ENCODE measurements around the gene MTMR12. TPM values are rescaled to one million over a fixed set of nuclear protein-coding genes. Genes with fewer than 3 reads are reported as not detected.
A peak's percentile ranks its signal among the peaks of the same experiment; 100 is the strongest.
"Not testable (repeated sequence)": the region's sequence is repeated elsewhere in the genome, so short reads cannot be mapped to it uniquely, and the experiment has no call there.

MTMR12 gene
- total RNA-seq, 1 experiment from 2014 or later, result 19.5 TPM

GRCh38 chr5:32330126-32330971 lies 17.6 kb upstream of the MTMR12 start:
- in situ Hi-C loops (cut with HindIII; ENCODE audit: low pct_unique_long_range_greater_than_20kb, low sequenced_read_pairs), result no loop called here
- DNase-seq (ENCODE audit: low read depth, low spot score), result no peak

- in situ Hi-C loops (cut with HindIII; ENCODE audit: low pct_unique_long_range_greater_than_20kb, low sequenced_read_pairs), result no loop called here
- DNase-seq (ENCODE audit: low read depth, low spot score), result peak; percentile 91
Observed at GRCh38 chr5:32329395-32329834, 16.7 kb upstream of the MTMR12 start.

GRCh38 chr5:32326216-32326772 lies 13.6 kb upstream of the MTMR12 start:
- in situ Hi-C loops (cut with HindIII; ENCODE audit: low pct_unique_long_range_greater_than_20kb, low sequenced_read_pairs), result no loop called here
- DNase-seq (ENCODE audit: low read depth, low spot score), result no peak

GRCh38 chr5:32325616-32326015 lies 12.9 kb upstream of the MTMR12 start:
- no peak for DNase-seq (ENCODE audit: low read depth, low spot score)
- in situ Hi-C loops (cut with HindIII; ENCODE audit: low pct_unique_long_range_greater_than_20kb, low sequenced_read_pairs), result no loop called here

GRCh38 chr5:32325062-32325461 lies 12.3 kb upstream of the MTMR12 start:
- DNase-seq (ENCODE audit: low read depth, low spot score), result no peak
- in situ Hi-C loops (cut with HindIII; ENCODE audit: low pct_unique_long_range_greater_than_20kb, low sequenced_read_pairs), result no loop called here

GRCh38 chr5:32323741-32324140 lies 11.0 kb upstream of the MTMR12 start:
- no peak for DNase-seq (ENCODE audit: low read depth, low spot score)
- in situ Hi-C loops (cut with HindIII; ENCODE audit: low pct_unique_long_range_greater_than_20kb, low sequenced_read_pairs), result no loop called here

GRCh38 chr5:32322882-32323281 lies 10.1 kb upstream of the MTMR12 start:
- in situ Hi-C loops (cut with HindIII; ENCODE audit: low pct_unique_long_range_greater_than_20kb, low sequenced_read_pairs), result no loop called here
- no peak for DNase-seq (ENCODE audit: low read depth, low spot score)

GRCh38 chr5:32321787-32322186 lies 9.0 kb upstream of the MTMR12 start:
- DNase-seq (ENCODE audit: low read depth, low spot score); in situ Hi-C loops (cut with HindIII; ENCODE audit: low pct_unique_long_range_greater_than_20kb, low sequenced_read_pairs): not testable (repeated sequence)

- in situ Hi-C loops (cut with HindIII; ENCODE audit: low pct_unique_long_range_greater_than_20kb, low sequenced_read_pairs), result no loop called here
- DNase-seq (ENCODE audit: low read depth, low spot score), result no peak
Observed at GRCh38 chr5:32320576-32320975, 7.8 kb upstream of the MTMR12 start.

- in situ Hi-C loops (cut with HindIII; ENCODE audit: low pct_unique_long_range_greater_than_20kb, low sequenced_read_pairs), result no loop called here
- DNase-seq (ENCODE audit: low read depth, low spot score), result no peak
Observed at GRCh38 chr5:32319926-32320543, 7.3 kb upstream of the MTMR12 start.

GRCh38 chr5:32319392-32319791 lies 6.7 kb upstream of the MTMR12 start:
- DNase-seq (ENCODE audit: low read depth, low spot score), result peak; percentile 28
- in situ Hi-C loops (cut with HindIII; ENCODE audit: low pct_unique_long_range_greater_than_20kb, low sequenced_read_pairs), result no loop called here

- in situ Hi-C loops (cut with HindIII; ENCODE audit: low pct_unique_long_range_greater_than_20kb, low sequenced_read_pairs), result no loop called here
- no peak for DNase-seq (ENCODE audit: low read depth, low spot score)
Observed at GRCh38 chr5:32317041-32317440, 4.3 kb upstream of the MTMR12 start.

GRCh38 chr5:32315221-32316014 lies 2.7 kb upstream of the MTMR12 start:
- no peak for DNase-seq (ENCODE audit: low read depth, low spot score)
- in situ Hi-C loops (cut with HindIII; ENCODE audit: low pct_unique_long_range_greater_than_20kb, low sequenced_read_pairs), result no loop called here

- no peak for DNase-seq (ENCODE audit: low read depth, low spot score)
- in situ Hi-C loops (cut with HindIII; ENCODE audit: low pct_unique_long_range_greater_than_20kb, low sequenced_read_pairs), result no loop called here
Observed at GRCh38 chr5:32314658-32315057, 1.9 kb upstream of the MTMR12 start.

- DNase-seq (ENCODE audit: low read depth, low spot score); in situ Hi-C loops (cut with HindIII; ENCODE audit: low pct_unique_long_range_greater_than_20kb, low sequenced_read_pairs): not testable (repeated sequence)
Observed at GRCh38 chr5:32314152-32314488, 1.4 kb upstream of the MTMR12 start.

- peak; percentile 43 for DNase-seq (ENCODE audit: low read depth, low spot score)
- in situ Hi-C loops (cut with HindIII; ENCODE audit: low pct_unique_long_range_greater_than_20kb, low sequenced_read_pairs), result no loop called here
Observed at GRCh38 chr5:32312197-32312594, 543 bp downstream of the MTMR12 start.

- no peak for DNase-seq (ENCODE audit: low read depth, low spot score)
- in situ Hi-C loops (cut with HindIII; ENCODE audit: low pct_unique_long_range_greater_than_20kb, low sequenced_read_pairs), result no loop called here
Observed at GRCh38 chr5:32311404-32312196, 1.1 kb downstream of the MTMR12 start.

Measured in SK-MEL-5 (cell line).